B cell (primary cell): Measurements from ENCODE around the gene EML2. TPM values are rescaled to one million over a fixed set of nuclear protein-coding genes. Genes with fewer than 3 reads are reported as not detected.

Experiments used
- ATAC-seq: fragments of 200-7000 bp; cut with Tn5 transposase; one replicate; pipeline ENCODE4 v1.10.0; 2021; ENCODE audit warnings: low read depth, mild to moderate bottlenecking, moderate number of reproducible peaks, moderate library complexity
- CTCF ChIA-PET: fragments of 350-600 bp; sonication (Branson Sonifier 250); formaldehyde crosslinking; loops from one replicate; lab custom pipeline; 2021; ENCODE audit warnings: antibody characterized with exemption, inconsistent platforms; lab: Charles Lee
- POLR2A ChIA-PET: fragments of 350-600 bp; sonication (Branson Sonifier 250); formaldehyde crosslinking; loops from one replicate; lab custom pipeline; 2021; ENCODE audit warnings: antibody characterized with exemption; lab: Charles Lee
- DNase-seq: peaks from one replicate; pipeline ENCODE4 v3.0.0; 2013
- H2AFZ ChIP-seq: 2 replicates; pipeline ENCODE4 v1.6.1; 2012; ENCODE audit warnings: mild to moderate bottlenecking, low read depth, low read length; ENCODE audit not compliant: insufficient read depth, poor library complexity, severe bottlenecking
- H3K27ac ChIP-seq, 2 donors: 1 replicate in 1 of 2; 2 replicates in 1 of 2; pipeline ENCODE4 v1.5.1; 2012 to 2013; ENCODE audit warnings: low read length in 2 of 2, mild to moderate bottlenecking in 2 of 2, moderate library complexity in 1 of 2
- H3K27me3 ChIP-seq, 4 experiments: fragments of 200-600 bp in 1 of 4; sonication (generic) in 1 of 4; replicated peaks in 1 of 4; 1 replicate in 2 of 4; 2 replicates in 2 of 4; pipeline versions ENCODE4 v1.6.1 to v1.7.0; 2013 to 2016; ENCODE audit warnings: low read length in 3 of 4, mild to moderate bottlenecking in 2 of 4, mixed read lengths in 1 of 4, moderate library complexity in 1 of 4; ENCODE audit not compliant: insufficient read depth in 4 of 4, control insufficient read depth in 3 of 4; ENCODE audit errors: control extremely low read depth in 1 of 4
- H3K36me3 ChIP-seq, 2 experiments: replicated peaks in 1 of 2; 1 replicate in 1 of 2; 2 replicates in 1 of 2; pipeline versions ENCODE4 v1.6.1 to v1.7.1; 2013; ENCODE audit warnings: low read length in 1 of 2; ENCODE audit not compliant: insufficient read depth in 2 of 2, control insufficient read depth in 1 of 2; ENCODE audit errors: control extremely low read depth in 1 of 2, extremely low read depth in 1 of 2
- H3K4me1 ChIP-seq, 2 donors: fragments of 200-600 bp in 1 of 2; sonication (generic) in 1 of 2; 1 replicate in 1 of 2; 2 replicates in 1 of 2; pipeline versions ENCODE4 v1.5.1 to v1.6.1; 2013 to 2017; ENCODE audit warnings: low read length in 2 of 2; ENCODE audit not compliant: control insufficient read depth in 2 of 2, insufficient read depth in 2 of 2
- H3K4me2 ChIP-seq: replicated peaks from 2 replicates; pipeline ENCODE3; 2012; ENCODE audit warnings: mild to moderate bottlenecking, low read depth, low read length; ENCODE audit not compliant: poor library complexity, severe bottlenecking
- H3K4me3 ChIP-seq, 5 experiments: fragments of 200-600 bp in 1 of 5; sonication (generic) in 1 of 5; 1 replicate in 3 of 5; 2 replicates in 2 of 5; pipeline versions ENCODE4 v1.5.1 to v1.7.0; 2011 to 2016; ENCODE audit warnings: low read length in 4 of 5, mild to moderate bottlenecking in 4 of 5, low read depth in 2 of 5, control low read depth in 1 of 5, moderate library complexity in 1 of 5; ENCODE audit not compliant: insufficient read depth in 1 of 5; ENCODE audit errors: control extremely low read depth in 1 of 5, extremely low read depth in 1 of 5
- H3K79me2 ChIP-seq: fragments of 200-600 bp; sonication (generic); one replicate; pipeline ENCODE4 v1.6.0; 2016; ENCODE audit warnings: low read length; ENCODE audit not compliant: control insufficient read depth, insufficient read depth
- H3K9ac ChIP-seq: fragments of 200-600 bp; sonication (generic); 2 replicates; pipeline ENCODE4 v1.6.1; 2017; ENCODE audit warnings: mild to moderate bottlenecking, low read length, moderate library complexity
- H3K9me3 ChIP-seq, 3 donors: one replicate each; pipeline versions ENCODE4 v1.6.1 to v1.7.1; 2013; ENCODE audit warnings: low read length in 2 of 3; ENCODE audit not compliant: control insufficient read depth in 2 of 3, insufficient read depth in 1 of 3; ENCODE audit errors: control extremely low read depth in 1 of 3
- H4K20me1 ChIP-seq: 2 replicates; pipeline ENCODE4 v1.6.0; 2012; ENCODE audit warnings: mild to moderate bottlenecking, low read length; ENCODE audit not compliant: insufficient read depth, control insufficient read depth, poor library complexity, severe bottlenecking
- H3K27ac Mint-ChIP-seq: one replicate; pipeline ENCODE4 v1.8.0; 2021; ENCODE audit warnings: mixed read lengths
- H3K27me3 Mint-ChIP-seq: one replicate; pipeline ENCODE4 v1.8.0; 2021; ENCODE audit warnings: mixed read lengths
- H3K4me1 Mint-ChIP-seq: one replicate; pipeline ENCODE4 v1.8.0; 2021; ENCODE audit warnings: mixed read lengths
- H3K4me3 Mint-ChIP-seq: one replicate; pipeline ENCODE4 v1.8.0; 2021; ENCODE audit warnings: mixed read lengths
- H3K9me3 Mint-ChIP-seq: one replicate; pipeline ENCODE4 v1.8.0; 2022; ENCODE audit warnings: mixed read lengths; ENCODE audit not compliant: insufficient read depth
- CTCF ChIP-seq: fragments of 200-600 bp; IDR thresholded peaks from one replicate; pipeline ENCODE4 v1.8.0; 2022; ENCODE audit warnings: antibody characterized with exemption, mild to moderate bottlenecking
- EZH2 ChIP-seq: IDR thresholded peaks from 2 replicates; pipeline ENCODE4 v1.6.1; 2012; ENCODE audit warnings: borderline replicate concordance, low read depth, mild to moderate bottlenecking, moderate library complexity, low read length; ENCODE audit not compliant: insufficient read depth, poor library complexity, severe bottlenecking
- WGBS: methylation state at CpG from one replicate; pipeline ENCODE4 v1.1.5; 2013; ENCODE audit warnings: missing lambda C conversion rate; ENCODE audit not compliant: insufficient coverage; 5-methylcytosine and 5-hydroxymethylcytosine counted together
- intact Hi-C: fragments of 100-400 bp; cut with micrococcal nuclease; formaldehyde crosslinking; loops from one replicate; pipeline ENCODE4 v1.10.0; 2022
- polyA plus RNA-seq: library from polyadenylated mRNA; depleted of rRNA; stranded (reverse); fragments of >200 nt; gene quantifications from 2 replicates; pipeline ENCODE4 v1.2.3, GENCODE V29; 2012
- total RNA-seq, 2 donors: library from RNA; stranded (reverse); fragments of 120-200 nt in 1 of 2; gene quantifications; 1 replicate in 1 of 2; 2 replicates in 1 of 2; pipeline versions ENCODE4 v1.2.3 to v1.2.4, GENCODE V29; 2013 to 2022

Gene EML2
- total and polyA plus RNA-seq, 2 donors (not counting 1 experiment from before 2014, with no cell fraction given), result 75.0 to 88.5 TPM

GRCh38 chr19:45645631-45646344 is 6.6 kb upstream of the EML2 start:
- intact Hi-C loops, result no loop called here
- CTCF ChIA-PET, result interaction anchor here (0.5 to 1.3 kb wide), 6 partner anchors 33 to 152 kb away, joined by 3 to 5 read pairs (median 3); partner anchors contain the start of gene QPCTL
- H3K27ac Mint-ChIP-seq, result peak overlapping the region; percentile 61
- Histone ChIP-seq H2AFZ (peak overlapping the region; percentile 66), H3K27me3 (peaks cover 0 to 13% (median 5%) of the 10 kb centered on the region in 4 experiments), H3K27ac (no peak overlapping the region), H3K9me3 (peaks cover 0 to 2% (median 0%) of the 10 kb centered on the region in 3 donors), H3K9ac (peak overlapping the region; percentile 49), H3K36me3 (no peaks in the 10 kb centered on the region), H3K4me2 (peak overlapping the region; percentile 73), H4K20me1 (no peaks in the 10 kb centered on the region), H3K4me3 (peak overlapping the region; percentile 37 to 48 (median 47)), H3K79me2 (no peaks in the 10 kb centered on the region), H3K4me1 (peaks cover 33 to 49% of the 10 kb centered on the region in 2 donors)
- no peak for TF ChIP-seq CTCF
- POLR2A ChIA-PET, result interaction anchor here (0.5 to 1.2 kb wide), 6 partner anchors 23 to 305 kb away, joined by 3 to 5 read pairs (median 3); partner anchors contain the start of genes QPCTL, SNRPD2 and VASP
- H3K4me3 Mint-ChIP-seq, result peak overlapping the region; percentile 84
- H3K4me1 Mint-ChIP-seq, result peaks cover 41% of the 10 kb centered on the region
- peaks cover 3% of the 10 kb centered on the region for H3K9me3 Mint-ChIP-seq
- peaks cover 8% of the 10 kb centered on the region for H3K27me3 Mint-ChIP-seq
- DNase-seq (peak; percentile 89), ATAC-seq (peak; percentile 52)
- 2% methylated on average over 10 of the region's 27 CpGs for WGBS

GRCh38 chr19:45645068-45645630 is 6.0 kb upstream of the EML2 start:
- Histone ChIP-seq H3K4me1 (peaks cover 33 to 50% of the 10 kb centered on the region in 2 donors), H4K20me1 (no peaks in the 10 kb centered on the region), H3K9me3 (peaks cover 0 to 3% (median 0%) of the 10 kb centered on the region in 3 donors), H2AFZ (peak overlapping the region; percentile 66), H3K79me2 (no peaks in the 10 kb centered on the region), H3K9ac (peak overlapping the region; percentile 49), H3K27me3 (peaks cover 0 to 13% (median 5%) of the 10 kb centered on the region in 4 experiments), H3K36me3 (no peaks in the 10 kb centered on the region), H3K4me2 (peak overlapping the region; percentile 73), H3K4me3 (peak overlapping the region in 4 of 5 experiments; percentile 41 to 48 (median 48)), H3K27ac (no peak overlapping the region)
- Mint-ChIP-seq H3K4me3 (peak overlapping the region; percentile 84), H3K27ac (peak overlapping the region; percentile 61), H3K27me3 (peaks cover 6% of the 10 kb centered on the region), H3K9me3 (peaks cover 3% of the 10 kb centered on the region), H3K4me1 (peaks cover 43% of the 10 kb centered on the region)
- DNase-seq (no peak), ATAC-seq (no peak)
- WGBS, result 15% methylated on average over 32 of the region's 35 CpGs
- intact Hi-C loops, result no loop called here
- TF ChIP-seq CTCF (no peak), EZH2 (no peak)
- ChIA-PET CTCF (interaction anchor here (0.6 to 4.6 kb wide), 5 partner anchors 34 to 198 kb away, joined by 3 to 58 read pairs (median 4); partner anchors contain the start of gene QPCTL), POLR2A (interaction anchor here (0.7 to 1.2 kb wide), 5 partner anchors 24 to 138 kb away, joined by 3 read pairs; partner anchors contain the start of genes QPCTL, SNRPD2 and VASP)
